Effector memory CD4-positive, alpha-beta T cell (primary cell): ENCODE measurements around the gene GDPD4.

Experiments used
- DNase-seq, 3 donors: peaks; one replicate each; pipeline ENCODE4 v3.0.0-alpha.2; 2020
- H3K27ac ChIP-seq: 2 replicates; pipeline ENCODE4 v1.7.0; 2013; ENCODE audit warnings: mild to moderate bottlenecking, low read length, moderate library complexity; ENCODE audit not compliant: insufficient read depth, poor library complexity, severe bottlenecking
- H3K27me3 ChIP-seq: replicated peaks from 2 replicates; pipeline ENCODE4 v1.7.0; 2013; ENCODE audit warnings: mild to moderate bottlenecking, low read length; ENCODE audit not compliant: insufficient read depth, control insufficient read depth, poor library complexity, severe bottlenecking
- H3K36me3 ChIP-seq: 2 replicates; pipeline ENCODE4 v1.7.0; 2013; ENCODE audit warnings: mild to moderate bottlenecking, low read length, moderate library complexity; ENCODE audit not compliant: control insufficient read depth, insufficient read depth
- H3K4me1 ChIP-seq: 2 replicates; pipeline ENCODE4 v1.7.0; 2013; ENCODE audit warnings: low read length, mild to moderate bottlenecking; ENCODE audit not compliant: control insufficient read depth, insufficient read depth, poor library complexity, severe bottlenecking
- H3K4me3 ChIP-seq: 2 replicates; pipeline ENCODE4 v1.7.0; 2013; ENCODE audit warnings: low read length, low read depth, mild to moderate bottlenecking; ENCODE audit not compliant: insufficient read depth, poor library complexity, severe bottlenecking
- H3K9me3 ChIP-seq: 2 replicates; pipeline ENCODE4 v1.7.0; 2013; ENCODE audit warnings: mild to moderate bottlenecking, low read length, moderate library complexity; ENCODE audit not compliant: control insufficient read depth

Gene GDPD4

GRCh38 chr11:77207618-77208313, 93.7 kb downstream of the GDPD4 start:
- no peak overlapping the region for H3K27ac ChIP-seq
- H3K4me1 ChIP-seq: no peaks in the 10 kb centered on the region
- H3K4me3 ChIP-seq: no peak overlapping the region
- no peaks in the 10 kb centered on the region for H3K27me3 ChIP-seq
- DNase-seq: no peak
- no peaks in the 10 kb centered on the region for H3K9me3 ChIP-seq
- no peaks in the 10 kb centered on the region for H3K36me3 ChIP-seq

GRCh38 chr11:77207019-77207485, 94.4 kb downstream of the GDPD4 start:
- Histone ChIP-seq H3K4me1 (no peaks in the 10 kb centered on the region), H3K27me3 (no peaks in the 10 kb centered on the region), H3K9me3 (no peaks in the 10 kb centered on the region), H3K36me3 (no peaks in the 10 kb centered on the region), H3K4me3 (no peak overlapping the region), H3K27ac (no peak overlapping the region)
- DNase-seq: no peak

GRCh38 chr11:77206264-77207018, 95.0 kb downstream of the GDPD4 start:
- no peak overlapping the region for H3K27ac ChIP-seq
- DNase-seq: no peak

GRCh38 chr11:77205467-77206263, 95.8 kb downstream of the GDPD4 start:
- Histone ChIP-seq H3K4me3 (no peak overlapping the region), H3K9me3 (no peaks in the 10 kb centered on the region), H3K27ac (no peak overlapping the region), H3K36me3 (no peaks in the 10 kb centered on the region), H3K4me1 (no peaks in the 10 kb centered on the region), H3K27me3 (no peaks in the 10 kb centered on the region)
- no peak for DNase-seq

More at GRCh38 chr11:77206264-77207018, 95.0 kb downstream of the GDPD4 start:
- Histone ChIP-seq H3K9me3 (no peaks in the 10 kb centered on the region), H3K36me3 (no peaks in the 10 kb centered on the region), H3K4me1 (no peaks in the 10 kb centered on the region), H3K4me3 (no peak overlapping the region), H3K27me3 (no peaks in the 10 kb centered on the region)

- Histone ChIP-seq H3K36me3 (no peaks in the 10 kb centered on the region), H3K27me3 (no peaks in the 10 kb centered on the region)
- DNase-seq: no peak
These were observed 96.6 kb downstream of the GDPD4 start for GRCh38 chr11:77204754-77205466.

GRCh38 chr11:77203901-77204753, 97.4 kb downstream of the GDPD4 start:
- no peaks in the 10 kb centered on the region for H3K9me3 ChIP-seq
- H3K4me3 ChIP-seq: no peak overlapping the region
- no peaks in the 10 kb centered on the region for H3K27me3 ChIP-seq
- no peak for DNase-seq
- H3K4me1 ChIP-seq: no peaks in the 10 kb centered on the region
- H3K27ac ChIP-seq: no peak overlapping the region
- H3K36me3 ChIP-seq: no peaks in the 10 kb centered on the region

More at GRCh38 chr11:77204754-77205466, 96.6 kb downstream of the GDPD4 start:
- Histone ChIP-seq H3K4me1 (no peaks in the 10 kb centered on the region), H3K9me3 (no peaks in the 10 kb centered on the region), H3K27ac (no peak overlapping the region), H3K4me3 (no peak overlapping the region)

GRCh38 chr11:77202941-77203900, 98.3 kb downstream of the GDPD4 start:
- H3K4me1 ChIP-seq: no peaks in the 10 kb centered on the region
- H3K36me3 ChIP-seq: no peaks in the 10 kb centered on the region
- H3K27ac ChIP-seq: no peak overlapping the region
- no peak for DNase-seq
- no peaks in the 10 kb centered on the region for H3K27me3 ChIP-seq
- no peaks in the 10 kb centered on the region for H3K9me3 ChIP-seq
- H3K4me3 ChIP-seq: no peak overlapping the region

- no peak overlapping the region for H3K4me3 ChIP-seq
- no peaks in the 10 kb centered on the region for H3K36me3 ChIP-seq
- no peak for DNase-seq
- no peak overlapping the region for H3K27ac ChIP-seq
- H3K9me3 ChIP-seq: no peaks in the 10 kb centered on the region
- no peaks in the 10 kb centered on the region for H3K4me1 ChIP-seq
- no peaks in the 10 kb centered on the region for H3K27me3 ChIP-seq
These were observed 99.3 kb downstream of the GDPD4 start for GRCh38 chr11:77201991-77202841.
